HG03175 (cell line): ENCODE results near the gene ECD.
A peak's percentile ranks its signal among the peaks of the same experiment; 100 is the strongest.

Experiments
- ATAC-seq: cut with Tn5 transposase; IDR thresholded peaks from one replicate; pipeline ENCODE4 v1.9.1; 2021; ENCODE audit warnings: mild to moderate bottlenecking, moderate library complexity; ENCODE audit not compliant: unreplicated experiment

Gene ECD

DNA sequence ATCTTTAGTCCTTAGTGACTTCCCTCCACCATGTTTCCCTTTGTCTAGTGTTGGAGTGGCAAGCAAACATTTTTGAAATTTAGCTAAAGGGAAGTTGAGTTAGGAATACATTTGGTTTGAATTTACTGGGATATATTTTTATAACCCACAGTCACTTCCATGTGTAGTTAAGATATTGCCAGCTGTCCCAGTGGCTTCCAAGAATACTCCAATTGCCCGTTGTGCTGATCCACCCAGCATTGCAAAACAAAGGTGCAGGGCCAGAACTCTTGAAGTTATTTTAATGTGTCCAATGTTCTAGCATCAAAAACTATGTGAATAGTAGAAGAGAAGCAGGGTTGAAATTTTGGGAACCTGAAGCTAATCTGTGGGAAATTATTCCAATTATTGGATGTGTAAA, 68.7 kb downstream of the ECD start:
- no peak for ATAC-seq

DNA sequence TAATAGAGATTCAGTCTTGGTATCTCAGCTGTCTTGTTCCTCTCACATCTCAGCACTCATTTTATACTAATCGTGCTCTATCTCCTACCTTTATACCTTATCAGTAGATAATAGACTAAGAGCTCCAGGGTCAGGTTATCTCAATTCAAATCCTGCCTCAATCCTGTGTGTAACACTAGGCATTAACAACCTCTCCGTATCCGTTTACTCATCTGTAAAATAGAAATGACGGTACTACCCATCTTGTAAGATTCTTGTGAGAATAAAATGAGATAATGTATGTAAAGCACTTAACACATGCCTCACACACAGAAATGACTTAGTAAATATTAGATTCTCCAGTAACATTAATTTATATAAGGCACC, 70.5 kb downstream of the ECD start:
- no peak for ATAC-seq

DNA sequence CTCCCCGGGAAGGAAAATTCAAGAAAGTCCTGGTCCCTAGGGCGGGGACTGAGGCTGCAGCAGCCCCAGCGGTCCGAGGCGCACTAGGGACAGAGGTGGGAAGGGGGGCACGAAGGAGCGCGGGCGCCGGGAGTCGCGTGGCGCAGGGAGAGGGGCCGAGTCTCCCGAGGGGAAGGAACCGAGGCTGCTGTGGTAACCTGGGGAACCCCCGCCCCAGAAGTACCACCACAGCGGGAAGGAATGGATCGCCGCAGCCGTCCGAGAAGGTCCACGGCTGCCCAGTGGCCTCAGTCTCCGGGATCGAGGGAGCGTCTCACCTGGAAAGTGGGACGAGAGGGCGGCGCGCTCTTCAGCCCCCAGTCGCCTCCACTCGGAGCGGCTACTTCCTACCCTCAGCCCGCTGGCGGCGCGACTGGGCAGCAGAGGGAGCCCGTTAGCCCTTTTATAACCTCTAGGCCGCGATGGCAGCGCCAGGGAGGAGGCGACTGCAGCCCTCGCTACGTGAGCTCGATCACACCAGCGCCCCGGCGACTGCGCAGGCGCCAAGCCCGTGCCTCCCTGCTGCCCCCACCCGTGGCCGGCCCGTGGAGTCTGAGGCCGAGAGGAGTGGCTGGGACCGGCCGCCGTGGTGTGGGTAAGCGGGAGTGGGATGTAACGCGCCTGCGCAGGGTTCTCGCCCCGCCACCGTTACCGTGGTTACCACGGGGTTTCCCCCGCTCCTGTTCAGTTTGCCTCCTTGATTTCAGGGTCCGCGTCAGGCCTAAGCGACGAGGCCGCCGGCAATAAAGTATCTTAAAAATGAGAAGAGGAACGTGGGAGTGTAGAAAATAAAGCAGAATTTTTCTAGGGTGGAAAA, 71.1 kb downstream of the ECD start, which contains the start of gene P4HA1:
Gene P4HA1, minus strand, starts transcription at position 418 of the 856 bp plus-strand sequence. CDS start 21,983 bp downstream, outside the sequence.
- peak; percentile 89 for ATAC-seq

DNA sequence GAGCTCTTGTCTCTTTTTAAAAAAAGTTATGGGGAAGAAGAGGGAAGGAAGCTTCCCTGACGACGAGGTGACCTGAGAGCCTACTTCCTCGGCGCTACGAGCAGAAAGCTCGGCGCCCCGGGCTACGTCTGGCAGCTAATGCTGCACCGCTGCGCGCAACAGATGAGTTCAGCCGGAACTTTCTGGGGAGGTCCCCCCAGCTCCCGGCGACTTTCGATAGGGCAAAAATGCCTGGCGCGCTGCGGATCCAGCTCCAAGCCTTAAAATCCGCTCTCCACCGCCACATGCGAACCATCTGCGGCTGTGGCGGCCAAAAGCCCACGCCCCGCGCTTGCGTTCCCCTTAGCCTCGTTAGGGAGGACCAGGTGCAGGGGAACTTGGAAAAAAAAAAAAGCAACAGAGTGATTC, 71.8 kb downstream of the ECD start:
- peak; percentile 31 for ATAC-seq

DNA sequence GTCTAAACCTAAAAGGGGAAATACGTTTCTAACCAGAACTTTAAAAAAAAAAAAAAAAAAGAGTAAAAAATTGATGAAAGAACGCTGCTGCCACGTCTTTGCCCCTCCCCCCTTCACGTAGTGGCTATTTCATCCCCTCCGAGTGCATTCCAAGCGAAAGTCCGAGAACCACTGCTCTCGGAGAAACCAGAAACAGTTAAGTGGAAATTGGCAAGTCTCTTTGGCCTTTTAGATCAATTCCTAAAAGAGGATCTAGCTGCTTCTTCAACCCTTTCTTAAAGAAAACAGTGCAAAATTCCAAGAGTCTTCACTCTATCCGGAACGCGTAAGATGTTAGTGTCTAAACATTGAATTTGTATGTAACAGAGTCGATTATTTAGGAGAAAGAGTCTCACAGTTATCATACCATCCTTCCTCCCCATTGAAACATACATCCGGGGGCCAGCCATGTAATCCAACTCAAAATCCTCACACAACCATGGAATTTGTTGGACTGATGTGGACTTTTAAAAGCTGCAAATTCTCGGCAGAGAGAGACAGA, 72.3 kb downstream of the ECD start:
- ATAC-seq, result no peak

DNA sequence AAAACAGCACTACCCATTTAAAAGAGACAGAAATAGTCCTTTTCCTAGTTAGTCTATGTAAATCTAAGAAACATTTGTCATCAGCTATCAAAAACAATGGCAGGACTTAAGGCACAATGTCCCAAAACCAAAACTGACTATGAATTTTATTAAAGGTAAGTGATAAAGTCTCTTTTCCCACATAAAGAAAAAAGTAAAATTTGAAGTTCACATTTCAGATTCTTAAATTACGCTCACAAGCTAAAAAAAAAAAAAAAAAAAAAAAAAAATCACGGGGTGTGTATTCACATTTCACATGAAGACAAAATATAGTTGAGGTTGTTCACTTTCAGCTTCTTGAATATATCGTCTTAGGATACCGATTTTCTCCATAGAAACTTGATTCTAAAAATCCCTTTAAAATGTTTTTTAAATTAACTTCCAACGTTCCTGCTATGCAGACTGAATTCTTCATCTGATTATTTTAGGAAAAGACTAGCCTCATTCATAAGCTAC, 72.8 kb downstream of the ECD start:
- ATAC-seq, result no peak

DNA sequence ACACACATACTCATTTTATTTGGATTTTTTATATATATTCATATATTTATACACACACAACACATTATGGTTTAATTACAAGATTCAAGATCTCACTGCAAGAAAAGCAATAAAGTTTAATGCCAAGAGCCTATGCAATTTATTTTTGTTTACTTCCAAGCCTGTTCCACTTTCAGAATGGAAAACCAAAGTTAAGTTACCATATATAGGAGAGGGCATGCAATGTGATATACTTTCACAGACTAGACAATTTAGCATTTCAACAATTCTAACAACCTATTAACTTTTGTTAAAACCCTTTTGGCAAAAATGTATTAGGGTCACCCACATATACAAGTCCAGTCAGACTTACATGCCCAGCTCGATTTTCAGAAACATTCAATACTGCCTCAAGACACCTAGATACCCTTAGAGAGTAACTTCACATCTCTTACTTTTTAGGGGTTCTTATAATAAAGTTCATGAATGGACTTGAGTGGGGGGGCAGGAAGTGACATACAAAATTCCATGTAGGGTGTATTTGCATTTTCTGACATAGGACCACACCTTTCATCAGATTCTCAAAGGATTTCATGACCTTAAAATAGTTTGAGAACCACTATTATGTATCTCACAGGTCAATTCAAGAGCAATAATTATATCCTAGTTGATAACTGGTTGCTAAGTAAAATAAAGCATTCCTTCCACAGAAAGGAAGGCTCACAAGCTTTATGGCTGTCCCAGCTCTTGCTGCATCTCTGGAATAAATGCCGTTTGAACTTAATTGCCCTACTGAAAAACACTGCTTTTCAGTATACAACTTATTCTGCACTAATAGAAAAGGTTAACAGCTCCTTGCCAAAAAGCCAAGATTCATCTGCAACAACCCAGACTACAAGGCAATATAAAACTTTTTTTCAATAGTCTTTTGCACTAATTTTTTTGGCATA, 73.6 kb downstream of the ECD start:
- no peak for ATAC-seq

DNA sequence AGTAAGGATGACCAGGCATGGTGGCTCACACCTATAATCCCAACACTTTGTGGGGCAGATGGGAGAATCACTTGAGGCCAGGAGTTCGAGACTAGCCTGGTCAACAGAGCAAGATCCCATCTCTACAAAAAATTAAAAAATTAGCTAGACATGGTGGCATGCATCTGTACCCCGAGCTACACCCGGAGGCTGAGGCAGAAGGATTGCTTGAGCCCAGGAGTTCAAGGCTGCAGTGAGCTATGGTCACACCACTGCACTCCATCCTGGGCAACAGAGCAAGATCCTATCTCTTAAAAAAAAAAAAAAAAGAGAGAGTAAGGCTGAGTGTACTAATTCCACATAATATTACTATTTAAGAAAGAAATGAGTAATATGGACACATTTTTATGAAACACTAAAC, 75.0 kb downstream of the ECD start:
- ATAC-seq, result no peak

DNA sequence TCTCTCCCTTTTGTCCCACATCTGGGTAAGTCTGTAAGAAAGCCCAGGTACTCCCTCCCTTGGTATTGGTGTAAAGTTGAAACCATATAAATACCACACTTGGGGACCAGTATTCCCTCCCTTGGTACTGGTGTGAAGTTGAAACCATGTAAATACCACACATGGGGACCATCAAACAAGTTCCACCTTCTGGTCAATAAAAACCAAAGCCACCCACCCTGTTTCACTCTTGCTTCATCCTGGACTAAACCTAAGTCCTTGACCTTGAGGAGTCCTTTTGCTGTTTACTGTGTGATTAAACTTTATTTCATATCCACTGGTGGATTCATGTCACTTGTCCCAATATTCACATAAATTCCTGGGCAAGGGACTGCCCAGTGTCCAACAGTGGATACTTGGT, 79.5 kb downstream of the ECD start:
- no peak for ATAC-seq

DNA sequence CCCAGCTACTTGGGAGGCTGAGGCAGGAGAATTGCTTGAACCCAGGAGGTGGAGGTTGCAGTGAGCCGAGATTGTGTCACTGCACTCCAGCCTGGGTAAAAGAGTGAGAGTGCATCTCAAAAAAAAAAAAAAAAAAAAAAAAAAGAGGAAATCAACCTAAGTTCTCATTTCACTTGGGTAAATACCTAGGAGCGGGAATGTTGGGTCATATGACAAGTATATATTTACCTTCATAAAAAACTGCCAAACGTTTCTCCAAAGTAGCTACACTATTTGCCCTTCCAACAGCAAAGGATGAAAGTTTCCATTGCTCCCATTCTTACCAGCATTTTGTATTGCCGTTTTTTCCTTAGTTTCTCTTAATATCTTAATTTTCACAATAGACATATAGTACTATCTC, 81.0 kb downstream of the ECD start:
- ATAC-seq, result no peak

DNA sequence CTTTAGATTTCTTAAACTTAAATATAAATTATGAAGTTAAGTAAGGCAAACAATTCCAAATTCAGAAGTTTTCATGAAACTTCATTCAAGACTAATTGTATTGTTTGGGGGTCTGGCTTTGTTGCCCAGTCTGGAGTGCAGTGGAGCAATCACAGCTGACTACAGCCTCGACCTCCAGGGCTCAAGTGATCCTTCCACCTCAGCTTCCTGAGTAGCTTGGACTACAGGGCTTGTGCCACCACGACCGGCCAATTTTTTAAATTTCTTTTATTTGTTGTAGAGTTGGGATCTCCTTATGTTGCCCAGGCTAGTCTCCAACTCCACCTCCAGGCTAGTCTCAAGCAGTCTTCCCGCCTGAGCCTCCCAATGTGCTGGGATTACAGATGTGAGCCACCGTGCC, 83.6 kb downstream of the ECD start:
- ATAC-seq, result no peak
